ENCODE data around the gene NDUFB8. TPM values are rescaled to one million over a fixed set of nuclear protein-coding genes. Genes with fewer than 3 reads are reported as not detected.

NDUFB8 gene
- total RNA-seq, 1 donor from 2014 or later, result 200 TPM

GRCh38 chr10:100520811-100521210 is 8.9 kb downstream of the NDUFB8 start:
- DNase-seq (ENCODE audit: low read depth, low spot score), result no peak
- Mint-ChIP-seq H3K27ac (ENCODE audit: unreplicated experiment) (no peak overlapping the region), H3K4me3 (peak overlapping the region; percentile 82), H3K36me3 (ENCODE audit: low read depth) (peaks cover 3% of the 10 kb centered on the region), H3K27me3 (ENCODE audit: low read depth) (peaks cover 7% of the 10 kb centered on the region), H3K4me1 (peaks cover 17% of the 10 kb centered on the region), H3K9me3 (no peaks in the 10 kb centered on the region)
- TF ChIP-seq CTCF (conservative IDR thresholded peaks at IDR 0.05), result no peak

GRCh38 chr10:100519311-100520051 is 10.2 kb downstream of the NDUFB8 start, which contains the start of gene SEC31B:
SEC31B (minus strand) TSS chr10:100519861; CDS start chr10:100516952, 2,909 bp downstream.
- Mint-ChIP-seq H3K4me3 (peak within 1 kb of the TSS; percentile 95), H3K4me1 (peaks cover 17% of the 10 kb centered on the region), H3K27ac (ENCODE audit: unreplicated experiment) (peak within 1 kb of the TSS; percentile 96), H3K9me3 (no peaks in the 10 kb centered on the region), H3K36me3 (ENCODE audit: low read depth) (peaks cover 3% of the 10 kb centered on the region), H3K27me3 (ENCODE audit: low read depth) (peaks cover 7% of the 10 kb centered on the region)
- DNase-seq (ENCODE audit: low read depth, low spot score), result peak; percentile 60
- no peak for TF ChIP-seq CTCF (conservative IDR thresholded peaks at IDR 0.05)

- H3K4me3 Mint-ChIP-seq, result peak overlapping the region; percentile 95
- peaks cover 7% of the 10 kb centered on the region for H3K27me3 Mint-ChIP-seq (ENCODE audit: low read depth)
- peaks cover 3% of the 10 kb centered on the region for H3K36me3 Mint-ChIP-seq (ENCODE audit: low read depth)
- DNase-seq (ENCODE audit: low read depth, low spot score), result peak; percentile 83
- no peak overlapping the region for H3K27ac Mint-ChIP-seq (ENCODE audit: unreplicated experiment)
- peaks cover 17% of the 10 kb centered on the region for H3K4me1 Mint-ChIP-seq
- no peaks in the 10 kb centered on the region for H3K9me3 Mint-ChIP-seq
- TF ChIP-seq CTCF (conservative IDR thresholded peaks at IDR 0.05), result peak; percentile 84
These were observed 10.9 kb downstream of the NDUFB8 start for GRCh38 chr10:100518761-100519241.

- H3K4me3 Mint-ChIP-seq, result peak overlapping the region; percentile 32
- no peak for DNase-seq (ENCODE audit: low read depth, low spot score)
- no peak overlapping the region for H3K27ac Mint-ChIP-seq (ENCODE audit: unreplicated experiment)
- no peaks in the 10 kb centered on the region for H3K9me3 Mint-ChIP-seq
- peaks cover 3% of the 10 kb centered on the region for H3K36me3 Mint-ChIP-seq (ENCODE audit: low read depth)
- H3K4me1 Mint-ChIP-seq, result peaks cover 17% of the 10 kb centered on the region
- TF ChIP-seq CTCF (conservative IDR thresholded peaks at IDR 0.05), result peak; percentile 28
- H3K27me3 Mint-ChIP-seq (ENCODE audit: low read depth), result peaks cover 7% of the 10 kb centered on the region
These were observed 12.8 kb downstream of the NDUFB8 start for GRCh38 chr10:100516847-100517246.

- no peak overlapping the region for H3K4me3 Mint-ChIP-seq
- no peaks in the 10 kb centered on the region for H3K9me3 Mint-ChIP-seq
- no peak for DNase-seq (ENCODE audit: low read depth, low spot score)
- H3K4me1 Mint-ChIP-seq, result peaks cover 17% of the 10 kb centered on the region
- TF ChIP-seq CTCF (conservative IDR thresholded peaks at IDR 0.05), result no peak
- no peak overlapping the region for H3K27ac Mint-ChIP-seq (ENCODE audit: unreplicated experiment)
- H3K36me3 Mint-ChIP-seq (ENCODE audit: low read depth), result peaks cover 3% of the 10 kb centered on the region
- H3K27me3 Mint-ChIP-seq (ENCODE audit: low read depth), result peaks cover 7% of the 10 kb centered on the region
These were observed 14.1 kb downstream of the NDUFB8 start for GRCh38 chr10:100515612-100516011.
